SK-N-SH (cell line): Measurements from ENCODE around the gene ZNF649. TPM values are rescaled to one million over a fixed set of nuclear protein-coding genes. Genes with fewer than 3 reads are reported as not detected.

Experiments
- CTCF ChIA-PET: fragments of 300-600, 350-600 bp; formaldehyde crosslinking; extraction: SDS; loops from one replicate; lab custom pipeline; 2021; lab: Yijun Ruan, JAX
- POLR2A ChIA-PET: fragments of 350-600 bp; sonication (Branson Sonifier 250); formaldehyde crosslinking; extraction: SDS; loops from one replicate; lab custom pipeline; 2020; ENCODE audit warnings: antibody characterized with exemption, inconsistent platforms; lab: Yijun Ruan, JAX
- DNase-seq: peaks from one replicate; pipeline ENCODE4 v3.0.0; 2012
- H2AFZ ChIP-seq: fragments of 200-600 bp; sonication (generic); 2 replicates; pipeline ENCODE4 v1.8.1; 2016; ENCODE audit warnings: antibody characterized with exemption, mild to moderate bottlenecking, low read depth
- H3F3A ChIP-seq: fragments of 200-600 bp; sonication (generic); replicated peaks from 2 replicates; pipeline ENCODE3; 2016; ENCODE audit warnings: antibody characterized with exemption, mild to moderate bottlenecking; ENCODE audit not compliant: insufficient read depth
- H3K27ac ChIP-seq, 2 experiments: fragments of 200-500 bp in 1 of 2; fragments of 200-600 bp in 1 of 2; sonication (Bioruptor generic) in 1 of 2; sonication (generic), shearing (Covaris generic) in 1 of 2; 2 replicates each; pipeline versions ENCODE4 v1.5.1 to v1.6.1; 2014 to 2016; ENCODE audit warnings: low read depth in 2 of 2, inconsistent platforms in 1 of 2, low read length in 1 of 2, mild to moderate bottlenecking in 1 of 2, mixed read lengths in 1 of 2
- H3K27me3 ChIP-seq: fragments of 200-600 bp; sonication (generic), shearing (Covaris generic); 2 replicates; pipeline ENCODE4 v1.6.1; 2016; ENCODE audit warnings: mixed run types; ENCODE audit not compliant: insufficient read depth
- H3K36me3 ChIP-seq, 2 experiments: fragments of 200-500 bp in 1 of 2; fragments of 200-600 bp in 1 of 2; sonication (Bioruptor generic) in 1 of 2; sonication (generic) in 1 of 2; replicated peaks in 1 of 2; 2 replicates each; pipeline versions ENCODE3 to v1.5.1; 2014 to 2016; ENCODE audit warnings: low read length in 1 of 2, mild to moderate bottlenecking in 1 of 2; ENCODE audit not compliant: insufficient read depth in 2 of 2, control insufficient read depth in 1 of 2
- H3K4me1 ChIP-seq, 2 experiments: fragments of 200-500 bp in 1 of 2; fragments of 200-600 bp in 1 of 2; sonication (Bioruptor generic) in 1 of 2; sonication (generic), shearing (Covaris generic) in 1 of 2; 2 replicates each; pipeline versions ENCODE4 v1.5.1 to v1.6.1; 2014 to 2016; ENCODE audit warnings: low read depth in 1 of 2, low read length in 1 of 2, mixed run types in 1 of 2; ENCODE audit not compliant: insufficient read depth in 2 of 2, control insufficient read depth in 1 of 2
- H3K4me2 ChIP-seq: fragments of 200-600 bp; sonication (generic), shearing (Covaris generic); 2 replicates; pipeline ENCODE4 v1.6.1; 2017; ENCODE audit warnings: mixed run types
- H3K4me3 ChIP-seq, 2 experiments: fragments of 200-500 bp in 1 of 2; fragments of 200-600 bp in 1 of 2; sonication (Bioruptor generic) in 1 of 2; sonication (generic), shearing (Covaris generic) in 1 of 2; 2 replicates each; pipeline versions ENCODE4 v1.5.1 to v1.8.1; 2014 to 2016; ENCODE audit warnings: low read depth in 2 of 2, inconsistent platforms in 1 of 2, low read length in 1 of 2, mild to moderate bottlenecking in 1 of 2, mixed read lengths in 1 of 2, moderate library complexity in 1 of 2
- H3K79me2 ChIP-seq: fragments of 200-600 bp; sonication (generic); 2 replicates; pipeline ENCODE4 v1.8.1; 2017; ENCODE audit warnings: mild to moderate bottlenecking; ENCODE audit not compliant: insufficient read depth
- H3K9ac ChIP-seq: fragments of 200-600 bp; sonication (generic); 2 replicates; pipeline ENCODE4 v1.6.1; 2017; ENCODE audit warnings: mixed run types
- H3K9me2 ChIP-seq: fragments of 200-600 bp; sonication (generic); 2 replicates; pipeline ENCODE4 v1.6.1; 2017; ENCODE audit warnings: mixed run types
- H3K9me3 ChIP-seq: fragments of 200-600 bp; sonication (generic); 2 replicates; pipeline ENCODE4 v1.6.1; 2017; ENCODE audit warnings: mixed run types, mild to moderate bottlenecking, moderate library complexity
- H4K20me1 ChIP-seq: fragments of 200-600 bp; sonication (generic); 2 replicates; pipeline ENCODE4 v1.6.1; 2017; ENCODE audit warnings: mild to moderate bottlenecking, mixed run types; ENCODE audit not compliant: insufficient read depth
- CHD2 ChIP-seq: fragments of 150-350 bp; IDR thresholded peaks from 2 replicates; pipeline ENCODE4 v1.6.1; 2018; ENCODE audit warnings: low read length; ENCODE audit not compliant: partially characterized antibody
- EP300 ChIP-seq, 2 experiments: IDR thresholded peaks; 2 replicates each; pipeline versions ENCODE4 v1.4.0 to v1.6.1; 2012; ENCODE audit warnings: borderline replicate concordance in 1 of 2, low read depth in 1 of 2, low read length in 1 of 2
- EZH2phosphoT487 ChIP-seq: fragments of 200-600 bp; sonication (generic); IDR thresholded peaks from 2 replicates; pipeline ENCODE4 v1.6.1; 2017; ENCODE audit warnings: low read depth, mixed run types, mild to moderate bottlenecking, antibody characterized with exemption, moderate library complexity, borderline replicate concordance
- FOSL2 ChIP-seq: IDR thresholded peaks from 2 replicates; pipeline ENCODE4 v1.4.0; 2012; ENCODE audit warnings: low read depth, mild to moderate bottlenecking, moderate library complexity, borderline replicate concordance
- FOXM1 ChIP-seq: IDR thresholded peaks from 2 replicates; pipeline ENCODE4 v1.4.0; 2012; ENCODE audit warnings: low read depth, mild to moderate bottlenecking
- MXI1 ChIP-seq: IDR thresholded peaks from 2 replicates; pipeline ENCODE4 v1.6.1; 2012; ENCODE audit warnings: mild to moderate bottlenecking, low read depth, low read length, improper control_type of control experiment
- RAD21 ChIP-seq: IDR thresholded peaks from 2 replicates; pipeline ENCODE4 v1.6.1; 2012; ENCODE audit warnings: mild to moderate bottlenecking, low read length
- TEAD4 ChIP-seq: IDR thresholded peaks from 2 replicates; pipeline ENCODE4 v1.4.0; 2012; ENCODE audit warnings: mild to moderate bottlenecking, borderline replicate concordance; ENCODE audit not compliant: insufficient read depth
- YY1 ChIP-seq: IDR thresholded peaks from 2 replicates; pipeline ENCODE4 v1.4.0; 2012; ENCODE audit warnings: low read depth, mild to moderate bottlenecking
- ZBTB33 ChIP-seq: IDR thresholded peaks from 2 replicates; pipeline ENCODE4 v1.4.0; 2012; ENCODE audit warnings: low read depth, borderline replicate concordance
- WGBS: methylation state at CpG from one replicate; pipeline ENCODE4 v1.1.6; 2017; ENCODE audit warnings: low lambda C conversion rate; 5-methylcytosine and 5-hydroxymethylcytosine counted together
- polyA plus RNA-seq, 3 experiments: library from polyadenylated mRNA; depleted of rRNA; stranded (reverse); fragments of >200 nt; gene quantifications; 2 replicates each; pipeline ENCODE4 v1.2.3, GENCODE V29; 2012
- TF ChIP-seq, protein P1 (sequence below): fragments of 150-350 bp; IDR thresholded peaks from 2 replicates; pipeline ENCODE4 v1.6.1; 2016; ENCODE audit warnings: mild to moderate bottlenecking, low read depth, low read length
- TF ChIP-seq, protein P2 (sequence below): IDR thresholded peaks from 2 replicates; pipeline ENCODE4 v1.4.0; 2012; ENCODE audit warnings: low read depth, borderline replicate concordance
- TF ChIP-seq, protein P3 (sequence below): IDR thresholded peaks from 2 replicates; pipeline ENCODE4 v1.6.1; 2012; ENCODE audit warnings: mild to moderate bottlenecking, low read depth, low read length, moderate library complexity

Gene ZNF649
- polyA plus RNA-seq, 1 of the 3 experiments (the other 2 are of a cell fraction), result 1.5 TPM

DNA sequence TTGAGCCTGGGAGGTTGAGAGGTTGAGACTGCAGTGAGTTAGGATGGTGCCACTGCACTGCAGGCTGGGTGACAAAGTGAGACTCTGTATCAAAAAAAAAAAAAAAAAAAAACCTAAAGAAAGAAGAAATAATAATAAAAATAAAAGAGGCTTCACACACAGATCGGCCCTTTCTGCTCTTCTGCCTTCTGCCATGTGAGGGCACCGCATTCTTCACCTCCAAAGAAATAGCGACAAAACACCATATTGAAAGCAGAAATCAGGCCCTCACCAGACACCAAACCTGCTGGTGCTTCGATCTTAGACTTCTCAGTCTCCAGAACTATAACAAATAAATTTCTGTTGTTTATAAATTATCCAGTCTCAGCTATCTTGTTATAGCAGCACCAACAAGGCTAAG lies 3.0 kb downstream of the ZNF649 start:
- TF ChIP-seq EZH2phosphoT487 (no peak), EP300 (IDR thresholded peaks at IDR 0.05; ENCODE audit: borderline replicate concordance in 1 of 2, low read depth in 1 of 2, low read length in 1 of 2) (no peak), FOXM1 (no peak), MXI1 (no peak), CHD2 (no peak), ZBTB33 (no peak), RAD21 (no peak), YY1 (no peak), FOSL2 (no peak), TEAD4 (no peak)
- TF ChIP-seq, protein P1, sequence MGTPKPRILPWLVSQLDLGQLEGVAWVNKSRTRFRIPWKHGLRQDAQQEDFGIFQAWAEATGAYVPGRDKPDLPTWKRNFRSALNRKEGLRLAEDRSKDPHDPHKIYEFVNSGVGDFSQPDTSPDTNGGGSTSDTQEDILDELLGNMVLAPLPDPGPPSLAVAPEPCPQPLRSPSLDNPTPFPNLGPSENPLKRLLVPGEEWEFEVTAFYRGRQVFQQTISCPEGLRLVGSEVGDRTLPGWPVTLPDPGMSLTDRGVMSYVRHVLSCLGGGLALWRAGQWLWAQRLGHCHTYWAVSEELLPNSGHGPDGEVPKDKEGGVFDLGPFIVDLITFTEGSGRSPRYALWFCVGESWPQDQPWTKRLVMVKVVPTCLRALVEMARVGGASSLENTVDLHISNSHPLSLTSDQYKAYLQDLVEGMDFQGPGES, result no peak
- TF ChIP-seq, protein P2, sequence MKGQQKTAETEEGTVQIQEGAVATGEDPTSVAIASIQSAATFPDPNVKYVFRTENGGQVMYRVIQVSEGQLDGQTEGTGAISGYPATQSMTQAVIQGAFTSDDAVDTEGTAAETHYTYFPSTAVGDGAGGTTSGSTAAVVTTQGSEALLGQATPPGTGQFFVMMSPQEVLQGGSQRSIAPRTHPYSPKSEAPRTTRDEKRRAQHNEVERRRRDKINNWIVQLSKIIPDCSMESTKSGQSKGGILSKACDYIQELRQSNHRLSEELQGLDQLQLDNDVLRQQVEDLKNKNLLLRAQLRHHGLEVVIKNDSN, result no peak
- TF ChIP-seq, protein P3, sequence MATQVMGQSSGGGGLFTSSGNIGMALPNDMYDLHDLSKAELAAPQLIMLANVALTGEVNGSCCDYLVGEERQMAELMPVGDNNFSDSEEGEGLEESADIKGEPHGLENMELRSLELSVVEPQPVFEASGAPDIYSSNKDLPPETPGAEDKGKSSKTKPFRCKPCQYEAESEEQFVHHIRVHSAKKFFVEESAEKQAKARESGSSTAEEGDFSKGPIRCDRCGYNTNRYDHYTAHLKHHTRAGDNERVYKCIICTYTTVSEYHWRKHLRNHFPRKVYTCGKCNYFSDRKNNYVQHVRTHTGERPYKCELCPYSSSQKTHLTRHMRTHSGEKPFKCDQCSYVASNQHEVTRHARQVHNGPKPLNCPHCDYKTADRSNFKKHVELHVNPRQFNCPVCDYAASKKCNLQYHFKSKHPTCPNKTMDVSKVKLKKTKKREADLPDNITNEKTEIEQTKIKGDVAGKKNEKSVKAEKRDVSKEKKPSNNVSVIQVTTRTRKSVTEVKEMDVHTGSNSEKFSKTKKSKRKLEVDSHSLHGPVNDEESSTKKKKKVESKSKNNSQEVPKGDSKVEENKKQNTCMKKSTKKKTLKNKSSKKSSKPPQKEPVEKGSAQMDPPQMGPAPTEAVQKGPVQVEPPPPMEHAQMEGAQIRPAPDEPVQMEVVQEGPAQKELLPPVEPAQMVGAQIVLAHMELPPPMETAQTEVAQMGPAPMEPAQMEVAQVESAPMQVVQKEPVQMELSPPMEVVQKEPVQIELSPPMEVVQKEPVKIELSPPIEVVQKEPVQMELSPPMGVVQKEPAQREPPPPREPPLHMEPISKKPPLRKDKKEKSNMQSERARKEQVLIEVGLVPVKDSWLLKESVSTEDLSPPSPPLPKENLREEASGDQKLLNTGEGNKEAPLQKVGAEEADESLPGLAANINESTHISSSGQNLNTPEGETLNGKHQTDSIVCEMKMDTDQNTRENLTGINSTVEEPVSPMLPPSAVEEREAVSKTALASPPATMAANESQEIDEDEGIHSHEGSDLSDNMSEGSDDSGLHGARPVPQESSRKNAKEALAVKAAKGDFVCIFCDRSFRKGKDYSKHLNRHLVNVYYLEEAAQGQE, result no peak
- H2AFZ ChIP-seq, result no peak overlapping the region
- H4K20me1 ChIP-seq, result no peaks in the 10 kb centered on the region
- peaks cover 42% of the 10 kb centered on the region for H3K79me2 ChIP-seq
- no peak overlapping the region for H3K9ac ChIP-seq
- no peaks in the 10 kb centered on the region for H3K9me2 ChIP-seq
- no peaks in the 10 kb centered on the region; a peak in 1 of 4 replicates for H3K4me1 ChIP-seq
- no peaks in the 10 kb centered on the region for H3K27me3 ChIP-seq
- DNase-seq, result no peak
- peaks cover 4% of the 10 kb centered on the region for H3F3A ChIP-seq
- peaks cover 4% of the 10 kb centered on the region; the same call in 1 of the 2 replicates for H3K9me3 ChIP-seq
- POLR2A ChIA-PET, result no interaction called here
- CTCF ChIA-PET, result interaction anchor here (0.9 kb wide), 1 partner anchor 36 kb away, joined by 3 read pairs; no protein-coding TSS in a partner anchor
- H3K36me3 ChIP-seq, result peaks cover 28 to 42% of the 10 kb centered on the region in 2 experiments
- no peak overlapping the region for H3K27ac ChIP-seq
- no peak overlapping the region for H3K4me3 ChIP-seq
- no peak overlapping the region for H3K4me2 ChIP-seq
- 78% methylated on average over 4 of the region's 4 CpGs for WGBS
